PC-9 (cell line): ENCODE data around the gene COL10A1.

Experiments used
- EZH2 ChIP-seq: fragments of 200-600 bp; sonication (generic); IDR thresholded peaks from 2 replicates; pipeline ENCODE4 v1.8.0; 2017; ENCODE audit warnings: antibody characterized with exemption, low read depth
- TF ChIP-seq, protein P1 (sequence below): fragments of 200-600 bp; sonication (generic); conservative IDR thresholded peaks from 2 replicates; pipeline ENCODE4 v1.6.1; 2017; ENCODE audit warnings: mixed run types, antibody characterized with exemption, mild to moderate bottlenecking, moderate library complexity

DNA sequence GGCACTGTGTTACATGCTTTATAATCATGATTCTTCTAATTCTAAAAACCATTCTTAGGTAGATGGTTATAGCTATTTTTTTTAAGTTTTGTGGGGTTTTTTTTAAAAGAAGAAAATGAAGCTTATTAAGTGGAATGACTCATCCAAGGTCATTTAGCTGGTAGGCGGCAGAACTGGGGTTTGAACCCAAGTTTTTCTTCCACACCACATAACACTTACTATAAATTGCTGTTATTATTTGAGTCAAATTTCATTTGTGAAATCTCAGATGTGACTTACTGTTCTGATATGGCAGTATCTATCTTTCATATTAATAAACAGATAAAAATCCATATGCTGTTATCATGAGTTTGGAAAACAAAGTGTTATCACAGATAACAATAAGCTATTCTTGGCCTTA is 10.4 kb upstream of the COL10A1 start:
- TF ChIP-seq, protein P1, sequence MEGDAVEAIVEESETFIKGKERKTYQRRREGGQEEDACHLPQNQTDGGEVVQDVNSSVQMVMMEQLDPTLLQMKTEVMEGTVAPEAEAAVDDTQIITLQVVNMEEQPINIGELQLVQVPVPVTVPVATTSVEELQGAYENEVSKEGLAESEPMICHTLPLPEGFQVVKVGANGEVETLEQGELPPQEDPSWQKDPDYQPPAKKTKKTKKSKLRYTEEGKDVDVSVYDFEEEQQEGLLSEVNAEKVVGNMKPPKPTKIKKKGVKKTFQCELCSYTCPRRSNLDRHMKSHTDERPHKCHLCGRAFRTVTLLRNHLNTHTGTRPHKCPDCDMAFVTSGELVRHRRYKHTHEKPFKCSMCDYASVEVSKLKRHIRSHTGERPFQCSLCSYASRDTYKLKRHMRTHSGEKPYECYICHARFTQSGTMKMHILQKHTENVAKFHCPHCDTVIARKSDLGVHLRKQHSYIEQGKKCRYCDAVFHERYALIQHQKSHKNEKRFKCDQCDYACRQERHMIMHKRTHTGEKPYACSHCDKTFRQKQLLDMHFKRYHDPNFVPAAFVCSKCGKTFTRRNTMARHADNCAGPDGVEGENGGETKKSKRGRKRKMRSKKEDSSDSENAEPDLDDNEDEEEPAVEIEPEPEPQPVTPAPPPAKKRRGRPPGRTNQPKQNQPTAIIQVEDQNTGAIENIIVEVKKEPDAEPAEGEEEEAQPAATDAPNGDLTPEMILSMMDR, result no peak
- TF ChIP-seq EZH2, result no peak
